Panc1 (cell line): ENCODE results near the gene UST. TPM values are rescaled to one million over a fixed set of nuclear protein-coding genes. Genes with fewer than 3 reads are reported as not detected.

Experiments
- ATAC-seq: fragments of 200-7000 bp; cut with Tn5 transposase; 2 replicates; pipeline ENCODE4 v1.9.1; 2020; ENCODE audit warnings: mild to moderate bottlenecking, moderate library complexity
- BruUV-seq: library from RNA; stranded (reverse); fragments of 400-500 nt; replicated peaks from 2 replicates; lab custom pipeline; 2021; lab: Mats Ljungman, UMichigan
- CTCF ChIA-PET: fragments of 300-600 bp; sonication (Branson Sonifier 250); formaldehyde crosslinking; loops from one replicate; lab custom pipeline; 2022; ENCODE audit warnings: antibody characterized with exemption; lab: Charles Lee
- POLR2A ChIA-PET: fragments of 300-600 bp; sonication (Branson Sonifier 250); formaldehyde crosslinking; loops from one replicate; lab custom pipeline; 2022; ENCODE audit warnings: antibody characterized with exemption; lab: Charles Lee
- DNase-seq: peaks from one replicate; pipeline ENCODE4 v3.0.0-alpha.2; 2010; ENCODE audit warnings: low read depth, low spot score
- H3K27ac ChIP-seq: 2 replicates; pipeline ENCODE4 v1.5.1; 2011; ENCODE audit warnings: mild to moderate bottlenecking, low read length, inconsistent platforms
- H3K27me3 ChIP-seq: fragments of 200-500 bp; sonication (Bioruptor generic); 2 replicates; pipeline ENCODE4 v1.6.0; 2014; ENCODE audit warnings: low read length, inconsistent platforms; ENCODE audit not compliant: control insufficient read depth, insufficient read depth
- H3K36me3 ChIP-seq: fragments of 200-500 bp; sonication (Bioruptor generic); 2 replicates; pipeline ENCODE4 v1.5.1; 2014; ENCODE audit warnings: inconsistent platforms, mild to moderate bottlenecking, low read length, moderate library complexity; ENCODE audit not compliant: control insufficient read depth, insufficient read depth
- H3K4me1 ChIP-seq: 2 replicates; pipeline ENCODE4 v1.5.1; 2011; ENCODE audit warnings: inconsistent platforms, mild to moderate bottlenecking, low read length, moderate library complexity; ENCODE audit not compliant: control insufficient read depth, insufficient read depth
- H3K4me3 ChIP-seq, 2 experiments: 2 replicates each; pipeline ENCODE4 v1.5.1; 2011 to 2012; ENCODE audit warnings: low read depth in 2 of 2, low read length in 2 of 2, mild to moderate bottlenecking in 2 of 2, inconsistent platforms in 1 of 2, moderate library complexity in 1 of 2
- H3K9me3 ChIP-seq: fragments of 200-500 bp; sonication (Bioruptor generic); 2 replicates; pipeline ENCODE4 v1.5.1; 2014; ENCODE audit warnings: low read depth, mild to moderate bottlenecking, inconsistent platforms, low read length, moderate library complexity; ENCODE audit not compliant: control insufficient read depth, insufficient read depth
- POLR2AphosphoS5 ChIP-seq: IDR thresholded peaks from 2 replicates; pipeline ENCODE4 v1.6.1; 2012; ENCODE audit warnings: mild to moderate bottlenecking, low read depth, low read length, moderate library complexity
- SIN3A ChIP-seq: IDR thresholded peaks from 2 replicates; pipeline ENCODE4 v1.6.1; 2012; ENCODE audit warnings: low read depth, mild to moderate bottlenecking, low read length, moderate library complexity, borderline replicate concordance; ENCODE audit not compliant: insufficient read depth
- TCF7L2 ChIP-seq: IDR thresholded peaks from 2 replicates; pipeline ENCODE4 v1.6.1; 2011; ENCODE audit warnings: mild to moderate bottlenecking, low read depth, low read length, inconsistent platforms
- in situ Hi-C: cut with HindIII; loops from 2 replicates; pipeline ENCODE4 v1.10.0; 2016; ENCODE audit warnings: low sequenced_read_pairs, low pct_unique_long_range_greater_than_20kb
- intact Hi-C: fragments of 100-400 bp; cut with micrococcal nuclease; formaldehyde crosslinking; loops from one replicate; pipeline ENCODE4 v1.10.0; 2022; ENCODE audit not compliant: unreplicated experiment
- total RNA-seq: library from RNA; stranded (reverse); gene quantifications from one replicate; pipeline ENCODE4 v1.2.1, GENCODE V29; 2021; ENCODE audit not compliant: unreplicated experiment
- TF ChIP-seq, protein P1 (sequence below), 2 experiments: IDR thresholded peaks; 2 replicates each; pipeline ENCODE4 v1.6.1; 2011 to 2012; ENCODE audit warnings: low read depth in 2 of 2, control low read depth in 1 of 2, low read length in 1 of 2, mild to moderate bottlenecking in 1 of 2, moderate library complexity in 1 of 2; ENCODE audit not compliant: insufficient read depth in 1 of 2
- TF ChIP-seq, protein P2 (sequence below): fragments of 450-650 bp; IDR thresholded peaks from 2 replicates; pipeline ENCODE4 v1.5.1; 2017; ENCODE audit warnings: mild to moderate bottlenecking

The UST gene
- total RNA-seq, 1 experiment from 2014 or later, result 0.15 TPM

DNA sequence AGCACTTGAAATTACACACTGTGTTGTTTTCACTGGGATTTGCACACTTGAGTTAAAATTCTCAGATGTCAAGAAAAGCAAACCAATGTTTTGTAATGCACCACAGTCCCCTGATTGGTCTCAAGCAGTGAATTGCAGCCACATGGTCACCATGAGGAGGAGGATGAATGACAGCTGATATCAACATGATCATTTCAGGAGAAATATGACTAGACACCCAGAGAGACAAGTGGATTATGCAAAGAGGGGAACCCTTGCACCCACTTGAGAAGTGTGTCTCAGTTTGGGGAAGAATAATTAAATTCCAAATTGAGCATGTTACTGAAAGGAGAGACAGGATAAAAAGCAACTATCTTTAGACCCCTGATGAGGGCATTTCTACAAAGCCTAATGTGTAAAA lies 69.3 kb downstream of the UST start:
- TF ChIP-seq, protein P1, sequence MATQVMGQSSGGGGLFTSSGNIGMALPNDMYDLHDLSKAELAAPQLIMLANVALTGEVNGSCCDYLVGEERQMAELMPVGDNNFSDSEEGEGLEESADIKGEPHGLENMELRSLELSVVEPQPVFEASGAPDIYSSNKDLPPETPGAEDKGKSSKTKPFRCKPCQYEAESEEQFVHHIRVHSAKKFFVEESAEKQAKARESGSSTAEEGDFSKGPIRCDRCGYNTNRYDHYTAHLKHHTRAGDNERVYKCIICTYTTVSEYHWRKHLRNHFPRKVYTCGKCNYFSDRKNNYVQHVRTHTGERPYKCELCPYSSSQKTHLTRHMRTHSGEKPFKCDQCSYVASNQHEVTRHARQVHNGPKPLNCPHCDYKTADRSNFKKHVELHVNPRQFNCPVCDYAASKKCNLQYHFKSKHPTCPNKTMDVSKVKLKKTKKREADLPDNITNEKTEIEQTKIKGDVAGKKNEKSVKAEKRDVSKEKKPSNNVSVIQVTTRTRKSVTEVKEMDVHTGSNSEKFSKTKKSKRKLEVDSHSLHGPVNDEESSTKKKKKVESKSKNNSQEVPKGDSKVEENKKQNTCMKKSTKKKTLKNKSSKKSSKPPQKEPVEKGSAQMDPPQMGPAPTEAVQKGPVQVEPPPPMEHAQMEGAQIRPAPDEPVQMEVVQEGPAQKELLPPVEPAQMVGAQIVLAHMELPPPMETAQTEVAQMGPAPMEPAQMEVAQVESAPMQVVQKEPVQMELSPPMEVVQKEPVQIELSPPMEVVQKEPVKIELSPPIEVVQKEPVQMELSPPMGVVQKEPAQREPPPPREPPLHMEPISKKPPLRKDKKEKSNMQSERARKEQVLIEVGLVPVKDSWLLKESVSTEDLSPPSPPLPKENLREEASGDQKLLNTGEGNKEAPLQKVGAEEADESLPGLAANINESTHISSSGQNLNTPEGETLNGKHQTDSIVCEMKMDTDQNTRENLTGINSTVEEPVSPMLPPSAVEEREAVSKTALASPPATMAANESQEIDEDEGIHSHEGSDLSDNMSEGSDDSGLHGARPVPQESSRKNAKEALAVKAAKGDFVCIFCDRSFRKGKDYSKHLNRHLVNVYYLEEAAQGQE (IDR thresholded peaks at IDR 0.05; ENCODE audit: insufficient read depth in 1 of 2, low read depth in 2 of 2, low read length in 1 of 2), result no peak
- TF ChIP-seq TCF7L2 (no peak), POLR2AphosphoS5 (no peak), SIN3A (no peak)
- TF ChIP-seq, protein P2, sequence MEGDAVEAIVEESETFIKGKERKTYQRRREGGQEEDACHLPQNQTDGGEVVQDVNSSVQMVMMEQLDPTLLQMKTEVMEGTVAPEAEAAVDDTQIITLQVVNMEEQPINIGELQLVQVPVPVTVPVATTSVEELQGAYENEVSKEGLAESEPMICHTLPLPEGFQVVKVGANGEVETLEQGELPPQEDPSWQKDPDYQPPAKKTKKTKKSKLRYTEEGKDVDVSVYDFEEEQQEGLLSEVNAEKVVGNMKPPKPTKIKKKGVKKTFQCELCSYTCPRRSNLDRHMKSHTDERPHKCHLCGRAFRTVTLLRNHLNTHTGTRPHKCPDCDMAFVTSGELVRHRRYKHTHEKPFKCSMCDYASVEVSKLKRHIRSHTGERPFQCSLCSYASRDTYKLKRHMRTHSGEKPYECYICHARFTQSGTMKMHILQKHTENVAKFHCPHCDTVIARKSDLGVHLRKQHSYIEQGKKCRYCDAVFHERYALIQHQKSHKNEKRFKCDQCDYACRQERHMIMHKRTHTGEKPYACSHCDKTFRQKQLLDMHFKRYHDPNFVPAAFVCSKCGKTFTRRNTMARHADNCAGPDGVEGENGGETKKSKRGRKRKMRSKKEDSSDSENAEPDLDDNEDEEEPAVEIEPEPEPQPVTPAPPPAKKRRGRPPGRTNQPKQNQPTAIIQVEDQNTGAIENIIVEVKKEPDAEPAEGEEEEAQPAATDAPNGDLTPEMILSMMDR, result no peak
- DNase-seq, result no peak
- Histone ChIP-seq H3K27me3 (no peaks in the 10 kb centered on the region), H3K9me3 (no peaks in the 10 kb centered on the region), H3K4me1 (no peaks in the 10 kb centered on the region), H3K36me3 (no peaks in the 10 kb centered on the region), H3K27ac (no peak overlapping the region), H3K4me3 (no peak overlapping the region)
- intact Hi-C loops (no loop called here), in situ Hi-C loops (no loop called here)
- POLR2A ChIA-PET, result no interaction called here
- CTCF ChIA-PET, result no interaction called here
- ATAC-seq, result no peak
- BruUV-seq, result no TSS peak

DNA sequence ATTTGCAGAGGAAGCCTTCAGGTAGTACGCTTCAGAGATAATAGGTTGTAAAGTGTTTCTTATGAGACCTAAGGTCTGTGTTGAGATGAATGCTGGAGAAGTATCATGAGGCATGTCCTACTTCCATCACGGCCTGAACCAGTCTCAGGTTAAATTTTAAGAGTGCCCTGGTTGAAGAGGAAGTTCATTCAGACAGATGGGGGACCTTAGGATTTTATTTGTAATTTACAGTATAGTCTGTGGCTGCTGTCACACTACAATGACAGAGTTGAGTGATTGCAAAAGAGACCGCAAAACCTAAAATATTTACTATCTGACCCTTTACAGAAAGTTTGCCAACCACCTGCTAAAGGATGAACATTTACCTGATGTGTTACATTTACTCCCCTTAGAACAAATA lies 70.9 kb downstream of the UST start:
- intact Hi-C loops, result no loop called here
- Histone ChIP-seq H3K4me1 (no peaks in the 10 kb centered on the region), H3K4me3 (no peak overlapping the region), H3K9me3 (no peaks in the 10 kb centered on the region), H3K27ac (no peak overlapping the region), H3K27me3 (no peaks in the 10 kb centered on the region), H3K36me3 (no peaks in the 10 kb centered on the region)
- in situ Hi-C loops, result no loop called here
- ATAC-seq, result no peak
- TF ChIP-seq, protein P1 (IDR thresholded peaks at IDR 0.05; ENCODE audit: insufficient read depth in 1 of 2, low read depth in 2 of 2, low read length in 1 of 2), result no peak
- TF ChIP-seq POLR2AphosphoS5, result no peak
- TF ChIP-seq, protein P2, result no peak
- no peak for TF ChIP-seq TCF7L2
- TF ChIP-seq SIN3A, result no peak
- DNase-seq, result no peak
- ChIA-PET CTCF (no interaction called here), POLR2A (no interaction called here)
- BruUV-seq, result no TSS peak
